Osteocyte (in vitro differentiated cells): Measurements from ENCODE around the gene CTSL. TPM values are rescaled to one million over a fixed set of nuclear protein-coding genes. Genes with fewer than 3 reads are reported as not detected.

Source experiments
- DNase-seq: peaks from one replicate; pipeline ENCODE4 v3.0.0; 2021; ENCODE audit warnings: mixed read lengths; ENCODE audit not compliant: unreplicated experiment; ENCODE audit errors: extremely low spot score
- H3K27ac Mint-ChIP-seq: one replicate; pipeline ENCODE4 v1.8.0; 2021; ENCODE audit warnings: mild to moderate bottlenecking, mixed read lengths; ENCODE audit not compliant: unreplicated experiment
- H3K27me3 Mint-ChIP-seq: one replicate; pipeline ENCODE4 v1.8.0; 2021; ENCODE audit warnings: mixed read lengths; ENCODE audit not compliant: unreplicated experiment
- H3K36me3 Mint-ChIP-seq: one replicate; pipeline ENCODE4 v1.8.0; 2021; ENCODE audit warnings: mixed read lengths; ENCODE audit not compliant: unreplicated experiment
- H3K4me1 Mint-ChIP-seq: one replicate; pipeline ENCODE4 v1.8.0; 2021; ENCODE audit warnings: mixed read lengths; ENCODE audit not compliant: unreplicated experiment
- H3K4me3 Mint-ChIP-seq: one replicate; pipeline ENCODE4 v1.8.0; 2021; ENCODE audit warnings: mild to moderate bottlenecking, moderate library complexity, mixed read lengths; ENCODE audit not compliant: unreplicated experiment
- H3K9me3 Mint-ChIP-seq: one replicate; pipeline ENCODE4 v1.8.0; 2021; ENCODE audit warnings: mixed read lengths; ENCODE audit not compliant: unreplicated experiment
- total RNA-seq: library from RNA; stranded (reverse); gene quantifications from 2 replicates; pipeline ENCODE4 v1.2.1, GENCODE V29; 2021
- TF ChIP-seq, protein P1 (sequence below): fragments of 200-600 bp; sonication (generic); IDR thresholded peaks from 2 replicates; pipeline ENCODE4 v1.5.0; 2021; ENCODE audit warnings: antibody characterized with exemption, mild to moderate bottlenecking, moderate library complexity

Gene CTSL
- total RNA-seq, 1 donor from 2014 or later, result 264 TPM

GRCh38 chr9:87766697-87767096, 40.8 kb downstream of the CTSL start:
- no peak for DNase-seq
- Mint-ChIP-seq H3K27me3 (peaks cover 67% of the 10 kb centered on the region), H3K4me1 (no peaks in the 10 kb centered on the region), H3K27ac (no peak overlapping the region), H3K9me3 (no peaks in the 10 kb centered on the region), H3K36me3 (no peaks in the 10 kb centered on the region), H3K4me3 (no peak overlapping the region)
- TF ChIP-seq, protein P1, sequence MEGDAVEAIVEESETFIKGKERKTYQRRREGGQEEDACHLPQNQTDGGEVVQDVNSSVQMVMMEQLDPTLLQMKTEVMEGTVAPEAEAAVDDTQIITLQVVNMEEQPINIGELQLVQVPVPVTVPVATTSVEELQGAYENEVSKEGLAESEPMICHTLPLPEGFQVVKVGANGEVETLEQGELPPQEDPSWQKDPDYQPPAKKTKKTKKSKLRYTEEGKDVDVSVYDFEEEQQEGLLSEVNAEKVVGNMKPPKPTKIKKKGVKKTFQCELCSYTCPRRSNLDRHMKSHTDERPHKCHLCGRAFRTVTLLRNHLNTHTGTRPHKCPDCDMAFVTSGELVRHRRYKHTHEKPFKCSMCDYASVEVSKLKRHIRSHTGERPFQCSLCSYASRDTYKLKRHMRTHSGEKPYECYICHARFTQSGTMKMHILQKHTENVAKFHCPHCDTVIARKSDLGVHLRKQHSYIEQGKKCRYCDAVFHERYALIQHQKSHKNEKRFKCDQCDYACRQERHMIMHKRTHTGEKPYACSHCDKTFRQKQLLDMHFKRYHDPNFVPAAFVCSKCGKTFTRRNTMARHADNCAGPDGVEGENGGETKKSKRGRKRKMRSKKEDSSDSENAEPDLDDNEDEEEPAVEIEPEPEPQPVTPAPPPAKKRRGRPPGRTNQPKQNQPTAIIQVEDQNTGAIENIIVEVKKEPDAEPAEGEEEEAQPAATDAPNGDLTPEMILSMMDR, result no peak

DNA sequence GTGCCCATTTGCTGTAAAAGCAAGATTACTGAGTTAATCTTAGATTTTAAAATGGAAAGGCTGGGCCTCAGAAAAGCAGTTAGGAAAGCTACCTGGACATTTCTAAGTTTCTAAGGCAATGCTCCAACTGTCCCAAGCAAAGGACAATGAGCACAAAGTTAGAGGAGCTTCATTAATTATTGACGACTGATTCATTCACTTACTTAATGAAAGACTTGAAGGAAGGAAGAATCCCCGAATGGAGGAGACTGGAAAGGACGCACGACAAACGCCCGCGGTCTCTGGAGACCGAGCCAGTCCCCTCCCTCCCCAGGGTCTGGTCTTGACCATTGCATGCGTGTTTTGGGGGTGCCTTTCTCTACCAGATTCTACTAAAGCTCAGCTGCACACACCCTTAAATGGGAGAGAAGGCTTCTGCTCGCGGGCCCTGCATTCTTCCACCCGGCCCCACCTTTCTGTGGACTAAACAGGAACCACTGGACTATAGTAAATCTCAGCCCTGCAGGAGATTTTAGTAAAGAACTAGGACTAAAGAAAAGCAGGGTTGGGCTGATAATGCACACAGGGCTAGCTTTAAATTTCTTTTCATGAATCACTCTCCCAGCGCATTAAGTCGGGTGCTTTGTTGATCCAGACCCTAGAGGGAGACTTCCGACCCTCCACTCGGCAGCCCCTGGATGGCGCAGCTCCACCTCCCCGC, 44.8 kb downstream of the CTSL start:
- TF ChIP-seq, protein P1, result no peak
- Mint-ChIP-seq H3K4me1 (no peaks in the 10 kb centered on the region), H3K9me3 (no peaks in the 10 kb centered on the region), H3K36me3 (no peaks in the 10 kb centered on the region), H3K27me3 (peaks cover 53% of the 10 kb centered on the region), H3K27ac (no peak overlapping the region), H3K4me3 (no peak overlapping the region)
- DNase-seq, result no peak

DNA sequence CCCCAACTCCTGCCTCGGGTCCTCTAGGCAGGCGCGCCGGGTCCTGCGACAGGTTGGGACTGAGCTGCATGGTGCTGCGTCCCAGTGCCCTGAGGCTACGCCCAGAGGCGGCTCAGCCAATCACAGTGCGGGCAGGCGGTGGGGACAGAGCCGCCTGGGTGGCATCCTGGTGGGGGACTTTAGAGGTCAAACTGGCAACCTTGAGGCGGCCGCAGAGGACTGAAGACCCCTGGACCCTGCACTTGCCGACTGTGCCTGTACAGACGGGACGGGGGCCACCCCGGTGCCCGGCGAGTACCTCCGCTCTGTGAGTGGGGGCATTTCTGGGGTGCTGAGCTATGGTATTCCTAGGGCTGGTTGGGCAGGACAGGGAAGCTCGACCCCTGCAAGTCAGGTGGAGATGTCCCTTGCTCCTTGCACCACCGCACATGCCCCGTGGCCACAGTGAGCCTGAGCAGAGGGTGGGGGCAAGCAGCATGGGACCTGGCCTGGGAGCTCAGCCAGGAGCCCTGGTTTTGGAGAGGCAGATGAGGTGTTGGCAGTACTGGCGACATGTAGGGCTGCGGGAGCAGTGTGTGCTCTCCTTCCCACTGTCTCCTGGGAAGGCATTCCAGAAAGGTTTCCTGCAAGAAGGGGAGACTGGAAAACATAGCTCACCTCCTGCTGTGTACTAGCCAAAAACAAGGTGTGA, 45.5 kb downstream of the CTSL start:
- Mint-ChIP-seq H3K27me3 (peaks cover 53% of the 10 kb centered on the region), H3K36me3 (no peaks in the 10 kb centered on the region), H3K4me1 (no peaks in the 10 kb centered on the region), H3K9me3 (no peaks in the 10 kb centered on the region), H3K27ac (no peak overlapping the region), H3K4me3 (no peak overlapping the region)
- TF ChIP-seq, protein P1, result no peak
- DNase-seq, result no peak

DNA sequence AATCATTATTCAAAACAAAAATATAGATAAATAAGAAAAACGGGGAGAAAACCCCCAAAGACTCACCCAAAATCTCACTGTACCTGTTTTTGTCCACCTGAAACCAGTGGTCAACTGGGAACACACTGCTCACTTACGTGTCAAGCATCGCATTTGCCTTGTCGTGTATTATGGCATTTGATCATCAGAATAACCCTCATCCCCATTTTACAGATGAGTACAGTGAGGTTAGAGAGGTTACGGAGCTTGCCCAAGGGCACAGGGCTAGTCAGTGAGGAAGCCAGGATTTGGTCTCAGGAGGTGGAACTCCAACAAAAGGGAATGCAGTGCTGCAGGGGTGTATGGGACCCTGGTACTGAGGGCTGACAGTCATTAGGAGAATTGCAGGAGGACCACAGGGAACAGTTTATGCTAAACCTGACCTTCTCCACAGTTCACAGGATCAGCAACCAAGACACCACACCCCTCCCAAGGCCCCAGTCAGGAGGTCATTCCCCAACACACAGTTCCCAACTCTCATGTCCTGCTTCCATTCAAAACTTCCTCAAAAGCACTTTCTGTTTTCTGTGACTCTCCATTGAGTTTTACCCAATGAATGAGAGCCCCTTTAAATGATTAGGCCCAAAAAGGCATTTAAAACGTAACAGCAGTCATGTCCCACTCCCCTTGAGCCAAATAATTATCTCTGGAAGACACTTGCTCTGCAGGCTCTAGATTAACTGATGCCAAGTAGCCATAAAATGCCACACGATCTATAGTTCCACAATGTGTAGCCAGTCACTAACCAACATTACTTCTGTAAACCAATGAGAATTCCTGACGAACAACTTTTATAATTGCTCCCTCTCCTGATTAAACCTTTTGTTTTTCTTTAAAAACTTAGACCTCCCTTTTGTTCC, 50.8 kb downstream of the CTSL start:
- Mint-ChIP-seq H3K9me3 (no peaks in the 10 kb centered on the region), H3K27me3 (peaks cover 21% of the 10 kb centered on the region), H3K36me3 (no peaks in the 10 kb centered on the region), H3K4me1 (no peaks in the 10 kb centered on the region), H3K27ac (no peak overlapping the region), H3K4me3 (no peak overlapping the region)
- no peak for DNase-seq
- TF ChIP-seq, protein P1, result no peak
